Inflammatory macrophage treated with lipopolysaccharide for 4 hours (primary cell): ENCODE data around the gene SNX24.

ENCODE experiments used
- DNase-seq: peaks from one replicate; pipeline ENCODE4 v3.0.0-alpha.2; 2020

SNX24 gene

DNA sequence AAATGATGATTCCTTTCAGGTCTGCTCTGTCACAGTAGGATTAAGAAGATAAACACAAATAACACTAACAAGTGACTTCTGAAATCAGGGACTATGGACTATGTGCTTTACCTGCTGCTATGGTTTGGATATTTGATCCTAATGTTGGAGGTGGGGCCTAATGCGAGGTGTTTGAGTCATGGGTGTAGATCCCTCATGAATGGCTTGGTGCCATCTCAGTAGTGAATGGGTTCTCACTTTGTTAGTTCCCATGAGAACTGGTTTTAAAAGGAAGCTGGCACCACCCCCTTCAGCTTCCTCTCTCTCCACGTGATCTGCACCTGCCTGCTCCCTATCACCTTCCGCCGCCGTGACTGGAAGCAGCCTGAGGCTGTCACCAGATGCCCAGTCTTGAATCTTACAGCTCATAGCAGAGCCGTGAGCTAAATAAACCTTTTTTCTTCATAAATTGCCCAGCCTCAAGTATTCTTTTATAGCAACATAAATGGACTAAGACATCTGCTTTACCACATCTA lies 187.8 kb downstream of the SNX24 start:
- no peak for DNase-seq

DNA sequence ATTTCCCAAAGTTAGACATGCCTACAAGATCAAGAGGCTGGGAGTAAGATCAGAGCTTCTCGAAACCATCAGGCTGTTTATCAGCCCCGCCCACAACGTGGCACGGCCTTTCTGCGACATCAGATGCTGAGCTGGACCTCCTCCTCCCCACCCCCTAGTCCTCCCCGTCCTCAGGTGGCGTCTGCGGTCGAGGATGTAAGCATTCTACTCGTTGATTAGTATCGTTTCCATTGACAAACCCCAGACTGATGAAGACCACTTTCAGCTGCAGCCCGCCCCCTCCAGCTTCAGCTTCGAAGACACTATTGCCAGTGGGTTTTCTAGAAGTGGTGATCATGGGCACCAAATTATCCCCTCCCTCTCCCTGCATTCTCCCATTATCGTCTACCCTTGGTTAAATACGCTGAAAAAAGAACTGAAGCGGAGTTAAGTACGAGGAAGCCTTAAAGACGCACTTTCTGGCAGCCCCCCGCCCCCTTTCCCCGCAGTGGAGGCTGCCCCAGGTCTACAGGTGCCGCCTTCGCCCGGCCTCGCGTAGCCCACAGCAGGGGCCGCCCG lies 190.0 kb downstream of the SNX24 start:
- peak; percentile 13 for DNase-seq

DNA sequence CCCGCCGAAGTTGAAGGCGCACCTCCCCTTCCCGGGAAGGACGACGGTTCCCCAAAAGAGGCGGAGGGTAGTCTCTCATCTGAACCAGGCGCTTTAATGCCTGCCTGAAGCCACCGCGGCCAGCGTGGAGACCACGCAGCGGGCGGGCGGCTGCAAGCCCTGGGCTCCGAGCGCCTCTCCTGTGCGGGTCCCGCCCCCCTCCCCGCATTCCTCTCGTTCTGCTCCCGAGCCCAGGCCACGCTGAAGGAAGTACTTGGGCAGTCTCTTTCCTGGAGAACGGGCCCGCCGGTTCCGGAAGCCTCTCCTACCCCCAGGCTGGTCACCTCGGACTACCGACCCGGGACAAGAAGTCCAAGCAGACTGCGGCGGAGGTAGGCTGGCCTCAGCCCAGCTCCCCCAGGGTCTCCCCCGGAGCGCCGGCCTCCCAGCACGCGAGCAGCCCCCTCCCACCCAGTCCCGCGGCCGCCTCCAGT lies 190.5 kb downstream of the SNX24 start:
- DNase-seq, result no peak

DNA sequence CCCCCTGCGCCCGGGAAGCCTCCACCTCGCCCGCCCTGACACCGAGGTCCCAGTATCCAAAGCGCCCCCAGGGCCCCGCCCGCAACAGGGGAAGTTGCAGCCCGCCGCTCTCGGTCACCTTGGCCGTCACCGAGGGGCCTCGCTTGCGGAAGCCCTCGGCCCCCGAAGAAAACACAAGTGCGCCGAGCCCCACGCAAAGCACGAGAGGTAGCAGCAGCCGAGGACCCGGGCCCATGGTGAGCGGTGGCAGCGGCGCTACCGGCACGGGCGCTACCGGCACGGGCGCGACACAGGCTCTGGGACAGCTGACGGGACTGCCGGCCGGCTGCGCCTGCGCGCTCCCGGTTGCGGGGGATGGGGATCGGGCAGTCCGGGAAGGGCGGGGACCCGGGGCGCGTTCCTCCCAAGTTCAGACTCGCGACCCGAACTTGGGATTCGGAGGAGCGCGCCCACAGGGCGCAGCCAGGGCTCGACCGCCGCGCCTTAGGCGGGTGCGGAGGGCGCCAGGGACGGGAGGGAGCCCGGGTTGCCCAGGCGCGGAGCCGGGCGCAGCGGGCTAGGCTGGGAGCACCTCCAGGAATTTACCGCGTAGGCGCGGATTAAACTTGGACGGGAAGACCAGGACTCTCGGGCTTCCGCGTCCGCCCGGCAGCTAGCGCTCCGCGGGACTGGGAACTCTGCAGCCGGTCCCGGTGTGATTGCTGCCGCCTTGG lies 191.1 kb downstream of the SNX24 start, which contains the start of gene PPIC:
TSS of gene PPIC (minus strand) at position 335 of the 713 bp plus-strand sequence. CDS start at position 235, 100 bp downstream.
- peak; percentile 47 for DNase-seq

DNA sequence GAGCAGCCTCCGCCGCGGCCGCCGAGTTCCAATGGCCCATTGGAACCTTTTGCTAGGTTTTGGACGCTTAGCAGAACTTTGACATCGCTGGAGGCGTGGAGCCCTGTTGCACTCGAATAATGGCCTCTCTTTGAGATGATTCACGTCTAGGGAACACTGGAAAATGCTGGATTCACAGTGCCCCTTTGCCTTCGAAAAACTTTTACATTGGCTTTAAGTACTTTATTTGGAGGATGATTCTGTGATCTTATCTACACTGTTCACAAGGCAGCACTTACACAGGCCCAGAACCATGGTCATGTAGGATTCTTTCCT lies 191.6 kb downstream of the SNX24 start:
- no peak for DNase-seq

DNA sequence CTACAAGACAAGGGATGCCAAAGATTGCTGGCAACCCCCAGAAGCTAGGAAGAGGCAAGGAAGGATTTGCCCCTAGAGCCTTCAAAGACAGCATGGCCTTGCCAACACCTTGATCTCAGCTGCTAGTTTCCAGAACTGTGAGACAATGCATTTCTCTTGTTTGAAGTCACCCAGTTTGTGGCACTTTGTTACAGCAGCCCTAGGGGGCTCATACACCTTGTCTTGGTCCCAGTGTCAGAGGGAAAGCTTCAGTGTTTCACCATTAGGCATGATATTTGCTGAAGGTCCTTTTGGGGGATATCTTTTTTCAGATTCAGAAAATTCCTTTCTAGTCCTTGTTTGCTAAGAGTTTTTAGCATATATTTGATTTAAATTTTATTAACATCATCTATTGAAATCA lies 194.3 kb downstream of the SNX24 start:
- DNase-seq, result no peak

DNA sequence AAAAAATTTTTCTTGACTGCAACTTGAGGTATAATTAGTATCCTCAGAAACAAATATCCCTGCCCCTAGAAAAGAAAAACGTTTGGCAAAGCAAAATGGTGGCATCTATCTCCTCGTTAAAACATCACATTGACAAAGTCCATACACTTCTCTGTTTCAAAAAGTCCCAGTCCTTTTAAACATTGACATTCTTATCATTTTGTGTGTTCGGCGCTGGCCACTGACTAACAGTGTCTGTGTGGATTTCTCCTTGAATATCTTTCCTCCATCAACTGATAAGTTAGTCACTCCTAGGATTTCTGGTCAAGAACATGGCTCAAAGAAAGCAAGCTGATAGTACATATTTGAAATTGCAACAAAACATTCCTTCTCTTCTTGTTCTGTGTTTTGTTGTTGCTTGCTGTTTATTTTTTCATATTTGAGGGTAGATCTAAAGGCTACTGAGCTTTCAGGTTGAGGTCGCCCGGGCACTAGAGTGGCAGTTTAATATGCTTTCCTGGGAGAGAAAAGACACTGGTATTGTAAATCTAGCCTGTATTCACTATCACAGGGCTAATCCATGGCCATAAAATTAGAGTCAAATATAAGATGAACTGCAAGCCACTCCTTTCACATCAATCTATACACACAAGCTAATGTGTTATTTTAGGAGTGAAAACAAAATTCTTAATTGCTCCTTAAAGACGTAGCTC lies 199.7 kb downstream of the SNX24 start:
- DNase-seq, result no peak

DNA sequence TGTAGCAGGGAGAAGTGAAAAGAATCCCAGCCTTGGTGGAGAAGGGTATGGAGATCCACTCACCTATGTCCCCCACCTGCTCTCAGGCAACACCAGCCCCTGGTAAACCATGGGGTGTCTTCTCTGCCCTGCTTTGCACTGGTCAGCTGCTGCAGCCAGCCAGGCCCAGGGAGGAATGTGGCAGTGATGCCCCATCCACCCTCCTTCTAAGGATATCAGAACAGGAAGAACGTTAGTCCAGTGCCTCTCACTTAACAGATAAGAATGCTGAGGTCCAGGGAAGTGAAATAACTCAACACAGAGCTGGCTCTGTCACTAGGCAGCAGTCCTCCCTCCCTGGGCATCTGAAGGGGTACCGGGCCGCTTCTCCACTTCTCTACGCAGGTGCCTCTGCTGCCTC lies 200.8 kb downstream of the SNX24 start:
- DNase-seq, result no peak

DNA sequence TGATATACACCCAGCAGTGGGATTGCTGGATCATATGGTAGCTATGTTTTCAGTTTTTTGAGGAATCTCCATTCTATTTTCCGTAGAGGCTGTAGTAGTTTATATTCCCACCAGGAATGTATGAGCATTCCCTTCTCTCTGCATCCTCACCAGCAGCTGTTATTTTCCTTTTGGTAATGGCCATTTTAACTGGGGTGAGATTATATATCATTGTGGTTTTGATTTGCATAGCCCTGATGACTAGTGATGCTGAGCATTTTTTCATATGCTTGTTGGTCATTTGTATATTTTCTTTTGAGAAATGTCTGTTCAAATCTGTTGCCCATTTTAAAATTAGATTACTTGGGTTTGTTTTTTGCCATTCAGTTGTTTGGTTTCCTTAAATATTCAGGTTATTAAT lies 202.3 kb downstream of the SNX24 start:
- DNase-seq, result no peak

DNA sequence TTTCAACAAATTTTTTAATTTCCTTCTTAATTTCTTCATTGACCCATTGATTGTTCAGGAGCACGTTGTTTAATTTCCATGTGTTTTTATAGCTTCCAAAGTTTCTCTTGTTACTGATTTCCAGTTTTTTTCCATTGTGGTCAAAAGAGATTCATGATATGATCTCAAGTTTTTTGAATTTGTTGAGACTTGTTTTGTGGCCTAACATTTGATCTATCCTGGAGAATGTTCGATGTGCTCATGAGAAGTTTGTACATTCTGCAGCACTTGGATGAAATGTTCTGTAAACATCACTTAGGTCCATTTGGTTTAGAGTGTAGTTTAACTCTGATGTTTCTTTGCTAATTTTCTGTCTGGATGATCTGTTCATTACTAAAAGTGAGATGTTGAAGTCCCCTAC lies 205.8 kb downstream of the SNX24 start:
- no peak for DNase-seq
